ENCODE data around the gene LTC4S.

Gene LTC4S

GRCh38 chr5:179828756-179829421 is 35.1 kb downstream of the LTC4S start:
- TF ChIP-seq FOXA1 (IDR thresholded peaks at IDR 0.05) (no peak), SUZ12 (IDR thresholded peaks at IDR 0.05) (no peak), NFRKB (IDR thresholded peaks at IDR 0.05) (no peak), SP1 (IDR thresholded peaks at IDR 0.05) (no peak), CTBP1 (IDR thresholded peaks at IDR 0.05; ENCODE audit: borderline replicate concordance) (no peak), LEF1 (IDR thresholded peaks at IDR 0.05; ENCODE audit: borderline replicate concordance) (no peak), ARNT (IDR thresholded peaks at IDR 0.05) (no peak), BHLHE40 (IDR thresholded peaks at IDR 0.05; ENCODE audit: borderline replicate concordance) (no peak), FOXK2 (IDR thresholded peaks at IDR 0.05) (no peak), HDGF (IDR thresholded peaks at IDR 0.05; ENCODE audit: borderline replicate concordance) (no peak), ELF4 (IDR thresholded peaks at IDR 0.05) (no peak), TARDBP (IDR thresholded peaks at IDR 0.05) (no peak), L3MBTL2 (conservative IDR thresholded peaks at IDR 0.05) (no peak), FOXM1 (IDR thresholded peaks at IDR 0.05; ENCODE audit: borderline replicate concordance) (no peak), ZNF384 (IDR thresholded peaks at IDR 0.05) (no peak)
- TF ChIP-seq, protein P1, sequence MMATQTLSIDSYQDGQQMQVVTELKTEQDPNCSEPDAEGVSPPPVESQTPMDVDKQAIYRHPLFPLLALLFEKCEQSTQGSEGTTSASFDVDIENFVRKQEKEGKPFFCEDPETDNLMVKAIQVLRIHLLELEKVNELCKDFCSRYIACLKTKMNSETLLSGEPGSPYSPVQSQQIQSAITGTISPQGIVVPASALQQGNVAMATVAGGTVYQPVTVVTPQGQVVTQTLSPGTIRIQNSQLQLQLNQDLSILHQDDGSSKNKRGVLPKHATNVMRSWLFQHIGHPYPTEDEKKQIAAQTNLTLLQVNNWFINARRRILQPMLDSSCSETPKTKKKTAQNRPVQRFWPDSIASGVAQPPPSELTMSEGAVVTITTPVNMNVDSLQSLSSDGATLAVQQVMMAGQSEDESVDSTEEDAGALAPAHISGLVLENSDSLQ (IDR thresholded peaks at IDR 0.05) = no peak
- DNase-seq (ENCODE audit: extremely low spot score) = no peak
- CTCF ChIA-PET = no interaction called here
- POLR2A ChIA-PET = interaction anchor here (0.9 kb wide), 1 partner anchor 21 kb away, joined by 3 read pairs; no protein-coding TSS in a partner anchor

GRCh38 chr5:179829732-179830435 is 36.1 kb downstream of the LTC4S start:
- CTCF ChIA-PET = no interaction called here
- POLR2A ChIA-PET = interaction anchor here (1.4 kb wide), 1 partner anchor 9 kb away, joined by 5 read pairs; the partner anchor contains the start of gene SQSTM1
- DNase-seq (ENCODE audit: extremely low spot score) = no peak
- no peak for TF ChIP-seq FOXK2 (IDR thresholded peaks at IDR 0.05)
- TF ChIP-seq, protein P1 (IDR thresholded peaks at IDR 0.05) = no peak

GRCh38 chr5:179830818-179831468 is 37.2 kb downstream of the LTC4S start:
- POLR2A ChIA-PET = interaction anchor here (1.4 kb wide), 1 partner anchor 10 kb away, joined by 5 read pairs; the partner anchor contains the start of gene SQSTM1
- CTCF ChIA-PET = no interaction called here
- no peak for TF ChIP-seq HDGF (IDR thresholded peaks at IDR 0.05; ENCODE audit: borderline replicate concordance)
- no peak for TF ChIP-seq ZNF384 (IDR thresholded peaks at IDR 0.05)
- no peak for TF ChIP-seq FOXK2 (IDR thresholded peaks at IDR 0.05)
- no peak for TF ChIP-seq BHLHE40 (IDR thresholded peaks at IDR 0.05; ENCODE audit: borderline replicate concordance)
- no peak for TF ChIP-seq FOXM1 (IDR thresholded peaks at IDR 0.05; ENCODE audit: borderline replicate concordance)
- TF ChIP-seq ARNT (IDR thresholded peaks at IDR 0.05) = no peak
- no peak for TF ChIP-seq CTBP1 (IDR thresholded peaks at IDR 0.05; ENCODE audit: borderline replicate concordance)
- TF ChIP-seq L3MBTL2 (conservative IDR thresholded peaks at IDR 0.05) = no peak
- TF ChIP-seq ELF4 (IDR thresholded peaks at IDR 0.05) = no peak
- TF ChIP-seq LEF1 (IDR thresholded peaks at IDR 0.05; ENCODE audit: borderline replicate concordance) = no peak
- no peak for TF ChIP-seq FOXA1 (IDR thresholded peaks at IDR 0.05)
- no peak for TF ChIP-seq SUZ12 (IDR thresholded peaks at IDR 0.05)
- TF ChIP-seq, protein P1 (IDR thresholded peaks at IDR 0.05) = no peak
- DNase-seq (ENCODE audit: extremely low spot score) = no peak

- CTCF ChIA-PET = no interaction called here
Measured at GRCh38 chr5:179832039-179832745, 38.4 kb downstream of the LTC4S start.

GRCh38 chr5:179833056-179833708 is 39.4 kb downstream of the LTC4S start:
- ChIA-PET POLR2A (interaction anchor here (1.0 to 1.2 kb wide), 2 partner anchors 13 to 19 kb away, joined by 3 read pairs; partner anchors contain the start of gene SQSTM1), CTCF (no interaction called here)
- TF ChIP-seq FOXK2 (IDR thresholded peaks at IDR 0.05) (no peak), SP1 (IDR thresholded peaks at IDR 0.05) (no peak), ARNT (IDR thresholded peaks at IDR 0.05) (no peak), BHLHE40 (IDR thresholded peaks at IDR 0.05; ENCODE audit: borderline replicate concordance) (no peak), NFRKB (IDR thresholded peaks at IDR 0.05) (no peak), L3MBTL2 (conservative IDR thresholded peaks at IDR 0.05) (no peak), SUZ12 (IDR thresholded peaks at IDR 0.05) (no peak), FOXM1 (IDR thresholded peaks at IDR 0.05; ENCODE audit: borderline replicate concordance) (no peak), TARDBP (IDR thresholded peaks at IDR 0.05) (no peak), ZNF384 (IDR thresholded peaks at IDR 0.05) (no peak), HDGF (IDR thresholded peaks at IDR 0.05; ENCODE audit: borderline replicate concordance) (no peak), CTBP1 (IDR thresholded peaks at IDR 0.05; ENCODE audit: borderline replicate concordance) (no peak), LEF1 (IDR thresholded peaks at IDR 0.05; ENCODE audit: borderline replicate concordance) (no peak), ELF4 (IDR thresholded peaks at IDR 0.05) (no peak), FOXA1 (IDR thresholded peaks at IDR 0.05) (no peak)
- TF ChIP-seq, protein P1 (IDR thresholded peaks at IDR 0.05) = no peak
- no peak for DNase-seq (ENCODE audit: extremely low spot score)

More at GRCh38 chr5:179832039-179832745, 38.4 kb downstream of the LTC4S start:
- POLR2A ChIA-PET = interaction anchor here (1.0 to 1.2 kb wide), 2 partner anchors 12 to 18 kb away, joined by 3 read pairs; partner anchors contain the start of gene SQSTM1
- DNase-seq (ENCODE audit: extremely low spot score) = no peak
- no peak for TF ChIP-seq FOXK2 (IDR thresholded peaks at IDR 0.05)
- no peak for TF ChIP-seq L3MBTL2 (conservative IDR thresholded peaks at IDR 0.05)
- TF ChIP-seq ZNF384 (IDR thresholded peaks at IDR 0.05) = no peak
- TF ChIP-seq NFRKB (IDR thresholded peaks at IDR 0.05) = no peak
- no peak for TF ChIP-seq BHLHE40 (IDR thresholded peaks at IDR 0.05; ENCODE audit: borderline replicate concordance)
- TF ChIP-seq FOXA1 (IDR thresholded peaks at IDR 0.05) = no peak
- no peak for TF ChIP-seq LEF1 (IDR thresholded peaks at IDR 0.05; ENCODE audit: borderline replicate concordance)

Measured in HEK293T (cell line).